Left lung (tissue), 10 donors: ENCODE results near the gene RPN1. TPM values are rescaled to one million over a fixed set of nuclear protein-coding genes. Genes with fewer than 3 reads are reported as not detected.

Experiments used
- ATAC-seq: fragments of 200-7000 bp; cut with Tn5 transposase; one replicate; pipeline ENCODE4 v1.9.1; 2020; ENCODE audit warnings: moderate library complexity
- DNase-seq, 4 donors: peaks; one replicate each; pipeline ENCODE4 v3.0.0-alpha.2; 2013 to 2020
- H3K27ac ChIP-seq, 2 donors: fragments of 200-600 bp; sonication (generic) in 1 of 2; one replicate each; pipeline versions ENCODE4 v1.5.0 to v1.8.0; 2020 to 2021
- H3K27me3 ChIP-seq, 2 donors: fragments of 200-600 bp; sonication (generic) in 1 of 2; one replicate each; pipeline versions ENCODE4 v1.5.0 to v1.8.0; 2020 to 2021
- H3K36me3 ChIP-seq, 2 donors: fragments of 200-600 bp; sonication (generic) in 1 of 2; one replicate each; pipeline versions ENCODE4 v1.5.0 to v1.8.0; 2020 to 2021
- H3K4me1 ChIP-seq, 2 donors: fragments of 200-600 bp; one replicate each; pipeline ENCODE4 v1.8.0; 2021
- H3K4me3 ChIP-seq, 2 donors: fragments of 200-600 bp; sonication (generic) in 1 of 2; one replicate each; pipeline versions ENCODE4 v1.5.0 to v1.8.0; 2020 to 2021; ENCODE audit warnings: mild to moderate bottlenecking in 1 of 2
- H3K9me3 ChIP-seq, 2 donors: fragments of 200-600 bp; sonication (generic) in 1 of 2; one replicate each; pipeline versions ENCODE4 v1.5.0 to v1.8.0; 2020 to 2021
- CTCF ChIP-seq, 2 donors: fragments of 200-600 bp; sonication (generic) in 1 of 2; IDR thresholded peaks; one replicate each; pipeline versions ENCODE4 v1.5.0 to v1.8.0; 2021; ENCODE audit warnings: antibody characterized with exemption in 2 of 2
- intact Hi-C, 2 donors: fragments of 100-400 bp; cut with DNase I; formaldehyde crosslinking; loops; one replicate each; pipeline versions ENCODE4 v1.11.2 to v1.14.2; 2022
- polyA plus RNA-seq, 6 donors: library from polyadenylated mRNA; unstranded; fragments of 120-200 nt; gene quantifications; one replicate each; pipeline ENCODE4 v1.2.1, GENCODE V29; 2013; ENCODE audit not compliant: insufficient read length in 6 of 6
- total RNA-seq, 2 donors: library from RNA; stranded (reverse); fragmentation: NEBNext Ultra II Directional; extraction: Animal tissue kit (Norgen Biotek cat#: 25700); gene quantifications; one replicate each; pipeline ENCODE4 v1.2.1, GENCODE V29; 2021
- donor health status: DM: no; HTN: yes; CAD: no.
- donor health status: DM: no; HTN: no; CAD: no.

The RPN1 gene
- total and polyA plus RNA-seq, 8 donors: 132 to 294 (median 154) TPM

GRCh38 chr3:128693696-128694095, 43.1 kb upstream of the RPN1 start:
- H3K4me1 ChIP-seq: peaks cover 0 to 6% of the 10 kb centered on the region in 2 donors
- no peaks in the 10 kb centered on the region for H3K27me3 ChIP-seq
- no peak for ATAC-seq
- intact Hi-C loops: no loop called here
- no peak overlapping the region for H3K27ac ChIP-seq
- no peaks in the 10 kb centered on the region for H3K9me3 ChIP-seq
- no peaks in the 10 kb centered on the region for H3K36me3 ChIP-seq
- no peak overlapping the region for H3K4me3 ChIP-seq
- no peak for TF ChIP-seq CTCF (IDR thresholded peaks at IDR 0.05)
- no peak for DNase-seq

- H3K9me3 ChIP-seq: no peaks in the 10 kb centered on the region
- DNase-seq (no peak), ATAC-seq (no peak)
- no peak overlapping the region for H3K4me3 ChIP-seq
- intact Hi-C loops: loop anchor here in 1 of 2 donors (10.0 kb wide), 2 partner anchors 96 to 156 kb away; no protein-coding TSS in a partner anchor
- H3K4me1 ChIP-seq: peaks cover 0 to under 1% of the 10 kb centered on the region in 2 donors
- H3K27ac ChIP-seq: no peak overlapping the region
- no peak for TF ChIP-seq CTCF (IDR thresholded peaks at IDR 0.05)
- no peaks in the 10 kb centered on the region for H3K27me3 ChIP-seq
- H3K36me3 ChIP-seq: no peaks in the 10 kb centered on the region
Measured at GRCh38 chr3:128689060-128689459, 38.4 kb upstream of the RPN1 start.

- Histone ChIP-seq H3K27me3 (no peaks in the 10 kb centered on the region), H3K27ac (no peak overlapping the region), H3K9me3 (no peaks in the 10 kb centered on the region), H3K36me3 (no peaks in the 10 kb centered on the region), H3K4me3 (no peak overlapping the region), H3K4me1 (peaks cover 2 to 12% of the 10 kb centered on the region in 2 donors)
- no peak for ATAC-seq
- no peak for TF ChIP-seq CTCF (IDR thresholded peaks at IDR 0.05)
- DNase-seq: no peak
- intact Hi-C loops: loop anchor here in 1 of 2 donors (10.0 kb wide), 2 partner anchors 98 to 158 kb away; no protein-coding TSS in a partner anchor
Measured at GRCh38 chr3:128686465-128686864, 35.8 kb upstream of the RPN1 start.

GRCh38 chr3:128684986-128685726, 34.5 kb upstream of the RPN1 start:
- Histone ChIP-seq H3K4me1 (peaks cover 4 to 18% of the 10 kb centered on the region in 2 donors), H3K27ac (no peak overlapping the region), H3K4me3 (no peak overlapping the region), H3K27me3 (no peaks in the 10 kb centered on the region), H3K36me3 (no peaks in the 10 kb centered on the region), H3K9me3 (no peaks in the 10 kb centered on the region)
- DNase-seq (no peak), ATAC-seq (no peak)
- no peak for TF ChIP-seq CTCF (IDR thresholded peaks at IDR 0.05)
- intact Hi-C loops: loop anchor here in 1 of 2 donors (10.0 kb wide), 2 partner anchors 100 to 160 kb away; no protein-coding TSS in a partner anchor

- Histone ChIP-seq H3K36me3 (no peaks in the 10 kb centered on the region), H3K4me1 (peaks cover 4 to 21% of the 10 kb centered on the region in 2 donors), H3K27ac (peak overlapping the region in 1 of 2 donors; percentile 50), H3K27me3 (no peaks in the 10 kb centered on the region), H3K4me3 (no peak overlapping the region), H3K9me3 (no peaks in the 10 kb centered on the region)
- TF ChIP-seq CTCF (IDR thresholded peaks at IDR 0.05): no peak
- DNase-seq (no peak), ATAC-seq (no peak)
- intact Hi-C loops: loop anchor here in 1 of 2 donors (10.0 kb wide), 2 partner anchors 101 to 161 kb away; no protein-coding TSS in a partner anchor
Measured at GRCh38 chr3:128683957-128684356, 33.3 kb upstream of the RPN1 start.
